HepG2 (cell line): Measurements from ENCODE around the gene NEBL.

Experiments used
- TARDBP ChIP-seq: sonication (generic); formaldehyde crosslinking; IDR thresholded peaks from 2 replicates; pipeline ENCODE4 v1.8.0; 2022; ENCODE audit warnings: mild to moderate bottlenecking, missing genetic modification reagents
- ZSCAN9 ChIP-seq: IDR thresholded peaks from 2 replicates; pipeline ENCODE4 v1.6.1; 2016; ENCODE audit warnings: borderline replicate concordance

- no peak for TF ChIP-seq TARDBP
- TF ChIP-seq ZSCAN9 (CRISPR knock-in tag), result no peak
These were observed 22.9 kb upstream of the NEBL start for GRCh38 chr10:20920061-20920460.
